Measurements from ENCODE around the gene XG. TPM values are rescaled to one million over a fixed set of nuclear protein-coding genes. Genes with fewer than 3 reads are reported as not detected.

XG gene
- total and polyA plus RNA-seq, 2 of the 8 experiments (the other 6 are each of a cell fraction or from before 2014, with no cell fraction given) = 0.33 to 0.78 TPM

GRCh38 chrX:2711441-2711840, 40.4 kb upstream of the XG start (continued):
- TF ChIP-seq KDM1A (IDR thresholded peaks at IDR 0.05; ENCODE audit: borderline replicate concordance, low read length) = no peak
